PFSK-1 (cell line): ENCODE results near the gene TTC29.

Experiments used
- FOXP2 ChIP-seq: optimal IDR thresholded peaks from 2 replicates; pipeline ENCODE3; 2011; ENCODE audit warnings: borderline replicate concordance, control low read depth, inconsistent platforms; ENCODE audit not compliant: insufficient read depth; ENCODE audit errors: extremely low read length, extremely low read depth
- POLR2AphosphoS5 ChIP-seq: IDR thresholded peaks from 2 replicates; pipeline ENCODE4 v1.6.1; 2012; ENCODE audit warnings: low read depth, mild to moderate bottlenecking, control low read depth, low read length, moderate library complexity
- REST ChIP-seq, 2 experiments: IDR thresholded peaks; 2 replicates each; pipeline versions ENCODE4 v1.6.1 to v1.8.0; 2011 to 2012; ENCODE audit warnings: low read depth in 2 of 2, low read length in 2 of 2, control low read depth in 1 of 2, inconsistent platforms in 1 of 2, mild to moderate bottlenecking in 1 of 2, moderate library complexity in 1 of 2; ENCODE audit not compliant: insufficient read depth in 1 of 2
- SIN3A ChIP-seq: IDR thresholded peaks from 2 replicates; pipeline ENCODE4 v1.6.1; 2012; ENCODE audit warnings: mild to moderate bottlenecking, low read length, moderate library complexity, borderline replicate concordance; ENCODE audit not compliant: insufficient read depth
- TAF1 ChIP-seq: IDR thresholded peaks from 2 replicates; pipeline ENCODE4 v1.6.1; 2012; ENCODE audit warnings: low read length, control low read depth, borderline replicate concordance; ENCODE audit not compliant: insufficient read depth

The TTC29 gene

GRCh38 chr4:146763560-146763959 lies 182.1 kb downstream of the TTC29 start:
- no peak for TF ChIP-seq SIN3A
- no peak for TF ChIP-seq FOXP2
- no peak for TF ChIP-seq TAF1

GRCh38 chr4:146762016-146762415 lies 183.6 kb downstream of the TTC29 start:
- TF ChIP-seq SIN3A (no peak), TAF1 (no peak), REST (IDR thresholded peaks at IDR 0.05; ENCODE audit: insufficient read depth in 1 of 2, low read depth in 2 of 2, low read length in 2 of 2) (no peak), FOXP2 (no peak), POLR2AphosphoS5 (no peak)

GRCh38 chr4:146742416-146742815 lies 203.2 kb downstream of the TTC29 start:
- TF ChIP-seq FOXP2 (no peak), TAF1 (no peak), POLR2AphosphoS5 (no peak), REST (IDR thresholded peaks at IDR 0.05; ENCODE audit: insufficient read depth in 1 of 2, low read depth in 2 of 2, low read length in 2 of 2) (no peak), SIN3A (no peak)

GRCh38 chr4:146739182-146739581 lies 206.5 kb downstream of the TTC29 start:
- TF ChIP-seq TAF1 (no peak), SIN3A (no peak), REST (IDR thresholded peaks at IDR 0.05; ENCODE audit: insufficient read depth in 1 of 2, low read depth in 2 of 2, low read length in 2 of 2) (no peak), FOXP2 (no peak), POLR2AphosphoS5 (no peak)

- TF ChIP-seq FOXP2 (no peak), REST (IDR thresholded peaks at IDR 0.05; ENCODE audit: insufficient read depth in 1 of 2, low read depth in 2 of 2, low read length in 2 of 2) (no peak), SIN3A (no peak), POLR2AphosphoS5 (no peak), TAF1 (no peak)
Observed at GRCh38 chr4:146709956-146710355, 235.7 kb downstream of the TTC29 start.
